GM03348 (cell line): Measurements from ENCODE around the gene GNRH2.
"Not testable (repeated sequence)": the region's sequence is repeated elsewhere in the genome, so short reads cannot be mapped to it uniquely, and the experiment has no call there.

Experiments
- DNase-seq: peaks from one replicate; pipeline ENCODE4 v3.0.0; 2012; ENCODE audit warnings: low spot score

GNRH2 gene

DNA sequence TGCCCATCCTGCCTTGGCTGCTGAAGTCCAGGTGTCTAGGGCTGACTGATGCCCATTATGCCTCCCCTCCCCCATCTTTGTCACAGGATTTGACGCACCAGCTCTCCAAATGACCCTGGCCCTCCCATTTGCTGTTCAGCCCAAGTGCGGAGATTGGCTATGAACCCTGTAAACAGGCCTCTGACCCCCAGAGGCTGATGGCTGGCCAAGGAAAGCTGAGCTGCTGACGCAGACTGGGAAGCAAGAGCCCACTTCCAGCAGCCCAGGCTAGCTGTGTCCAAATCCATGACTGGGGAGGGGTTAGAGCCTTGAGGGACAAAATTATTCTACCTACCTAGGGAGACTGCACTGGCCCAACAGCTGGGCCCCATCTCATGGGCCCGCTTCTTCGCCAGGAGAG lies 797 bp upstream of the GNRH2 start:
- DNase-seq: no peak

DNA sequence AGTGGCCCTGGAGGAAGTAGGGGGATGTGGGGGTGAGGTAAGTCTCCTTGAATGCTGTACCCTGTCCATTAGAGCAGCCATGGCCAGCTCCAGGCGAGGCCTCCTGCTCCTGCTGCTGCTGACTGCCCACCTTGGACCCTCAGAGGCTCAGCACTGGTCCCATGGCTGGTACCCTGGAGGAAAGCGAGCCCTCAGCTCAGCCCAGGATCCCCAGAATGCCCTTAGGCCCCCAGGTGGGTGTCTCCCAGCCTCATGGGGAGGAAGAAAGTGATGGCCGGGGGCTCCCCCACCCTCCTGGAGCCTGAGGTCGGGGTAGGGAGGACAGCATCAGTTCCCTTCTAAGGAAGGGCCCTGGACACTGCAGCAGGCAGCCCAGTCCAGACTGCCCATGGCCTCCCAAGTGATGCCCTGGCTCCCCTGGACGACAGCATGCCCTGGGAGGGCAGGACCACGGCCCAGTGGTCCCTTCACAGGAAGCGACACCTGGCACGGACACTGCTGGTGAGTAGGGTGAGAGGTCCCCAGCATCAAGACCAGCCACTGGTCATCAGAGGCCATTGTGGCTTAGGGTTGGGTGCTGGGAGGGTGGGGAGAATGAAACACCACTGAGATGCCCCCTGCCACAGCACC lies 1.0 kb downstream of the GNRH2 start:
- DNase-seq: no peak

DNA sequence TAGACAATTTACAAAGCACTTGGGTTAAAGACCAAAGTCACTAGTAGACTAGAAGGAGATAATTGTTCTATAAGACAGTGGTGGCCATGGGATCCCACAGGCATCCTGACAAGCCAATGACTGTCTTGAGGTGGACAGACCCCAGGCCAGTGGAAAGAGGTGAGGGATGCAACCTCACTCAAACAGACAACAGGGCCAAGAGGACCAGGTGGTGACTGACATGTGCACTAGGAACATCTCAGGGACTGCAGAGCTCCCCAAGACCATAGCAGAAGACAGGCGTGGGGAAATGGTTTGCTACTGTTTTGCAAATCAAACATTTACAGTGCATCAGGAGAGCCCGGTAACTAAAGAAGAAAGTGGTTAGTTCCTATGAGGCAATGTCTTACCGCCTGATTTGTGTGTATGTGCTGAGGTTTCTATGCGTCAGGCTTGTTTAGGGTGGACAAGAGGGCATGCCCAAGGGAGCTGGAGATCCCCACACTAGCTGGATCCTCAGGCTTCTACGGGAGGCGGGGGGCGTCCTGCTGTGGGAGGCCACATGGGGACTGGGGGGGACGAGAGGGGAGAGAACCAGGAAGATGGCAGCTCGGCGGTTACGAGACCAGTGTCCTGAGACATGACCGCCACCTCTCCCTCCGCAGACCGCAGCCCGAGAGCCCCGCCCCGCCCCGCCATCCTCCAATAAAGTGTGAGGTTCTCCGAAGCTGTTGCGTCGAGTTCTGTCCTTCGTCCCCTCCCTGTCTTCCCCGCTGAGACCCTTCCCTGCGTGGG lies 1.8 kb downstream of the GNRH2 start:
- DNase-seq: peak; percentile 89

DNA sequence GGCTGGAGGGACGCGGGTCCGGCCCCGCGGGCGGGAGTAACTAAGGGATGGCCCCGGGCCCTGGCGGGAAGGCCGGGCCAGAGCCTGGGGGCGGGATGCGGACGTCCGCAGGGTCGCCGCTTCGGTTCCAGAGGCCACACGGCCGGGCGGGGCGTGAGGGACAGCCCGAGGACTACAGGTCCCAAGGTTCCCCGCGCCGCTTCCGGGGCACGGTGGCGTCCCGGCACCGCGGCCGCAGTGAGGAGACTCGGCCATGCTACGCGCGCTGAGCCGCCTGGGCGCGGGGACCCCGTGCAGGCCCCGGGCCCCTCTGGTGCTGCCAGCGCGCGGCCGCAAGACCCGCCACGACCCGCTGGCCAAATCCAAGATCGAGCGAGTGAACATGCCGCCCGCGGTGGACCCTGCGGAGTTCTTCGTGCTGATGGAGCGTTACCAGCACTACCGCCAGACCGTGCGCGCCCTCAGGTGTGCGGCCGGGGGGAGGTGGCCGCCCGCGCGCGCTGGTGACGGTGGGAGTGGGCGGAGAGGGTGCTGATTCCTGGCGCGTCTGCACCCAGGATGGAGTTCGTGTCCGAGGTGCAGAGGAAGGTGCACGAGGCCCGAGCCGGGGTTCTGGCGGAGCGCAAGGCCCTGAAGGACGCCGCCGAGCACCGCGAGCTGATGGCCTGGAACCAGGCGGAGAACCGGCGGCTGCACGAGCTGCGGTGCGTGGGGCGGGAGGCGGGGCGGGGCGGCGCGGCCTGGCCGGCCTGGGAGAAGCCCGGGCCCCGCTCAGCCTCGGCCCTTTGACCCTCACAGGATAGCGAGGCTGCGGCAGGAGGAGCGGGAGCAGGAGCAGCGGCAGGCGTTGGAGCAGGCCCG lies 2.6 kb downstream of the GNRH2 start, which contains the start of gene MRPS26:
MRPS26 (plus strand) TSS at position 237 of the 861 bp plus-strand sequence; CDS start at position 254, 17 bp downstream.
- peak; percentile 95 for DNase-seq

DNA sequence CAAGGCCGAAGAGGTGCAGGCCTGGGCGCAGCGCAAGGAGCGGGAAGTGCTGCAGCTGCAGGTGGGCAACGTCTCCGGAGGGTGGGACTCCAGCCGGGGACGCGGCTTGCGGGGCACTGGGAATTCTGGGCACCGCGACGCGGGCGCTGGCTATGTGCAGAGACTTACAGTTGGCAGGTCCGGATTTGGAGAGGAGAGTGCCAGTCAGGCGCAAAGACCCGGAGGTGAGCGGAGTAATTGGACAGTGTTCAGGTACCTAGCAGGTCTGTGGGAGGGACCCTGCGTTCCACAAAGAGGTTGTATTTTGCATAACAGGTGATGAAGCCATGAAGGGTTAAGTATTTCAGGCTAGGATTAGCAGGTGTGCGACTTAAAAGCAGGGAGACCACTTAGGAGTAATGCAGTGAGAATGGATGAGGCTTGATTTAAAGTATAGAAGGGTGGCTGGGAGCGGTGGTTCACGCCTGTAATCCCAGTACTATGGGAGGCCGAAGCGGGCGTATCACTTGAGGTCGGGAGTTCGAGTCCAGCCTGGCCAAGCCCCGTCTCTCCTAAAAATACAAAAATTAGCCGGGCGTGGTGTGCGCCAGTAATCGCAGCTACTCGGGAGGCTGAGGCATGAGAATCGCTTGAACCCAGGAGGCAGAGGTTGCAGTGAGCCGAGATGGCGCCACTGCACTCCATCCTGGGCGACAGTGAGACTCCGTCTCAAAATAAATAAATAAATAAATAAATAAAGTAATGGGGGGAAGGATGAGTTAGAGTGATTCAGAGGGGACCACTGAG lies 3.4 kb downstream of the GNRH2 start:
- DNase-seq: no peak

DNA sequence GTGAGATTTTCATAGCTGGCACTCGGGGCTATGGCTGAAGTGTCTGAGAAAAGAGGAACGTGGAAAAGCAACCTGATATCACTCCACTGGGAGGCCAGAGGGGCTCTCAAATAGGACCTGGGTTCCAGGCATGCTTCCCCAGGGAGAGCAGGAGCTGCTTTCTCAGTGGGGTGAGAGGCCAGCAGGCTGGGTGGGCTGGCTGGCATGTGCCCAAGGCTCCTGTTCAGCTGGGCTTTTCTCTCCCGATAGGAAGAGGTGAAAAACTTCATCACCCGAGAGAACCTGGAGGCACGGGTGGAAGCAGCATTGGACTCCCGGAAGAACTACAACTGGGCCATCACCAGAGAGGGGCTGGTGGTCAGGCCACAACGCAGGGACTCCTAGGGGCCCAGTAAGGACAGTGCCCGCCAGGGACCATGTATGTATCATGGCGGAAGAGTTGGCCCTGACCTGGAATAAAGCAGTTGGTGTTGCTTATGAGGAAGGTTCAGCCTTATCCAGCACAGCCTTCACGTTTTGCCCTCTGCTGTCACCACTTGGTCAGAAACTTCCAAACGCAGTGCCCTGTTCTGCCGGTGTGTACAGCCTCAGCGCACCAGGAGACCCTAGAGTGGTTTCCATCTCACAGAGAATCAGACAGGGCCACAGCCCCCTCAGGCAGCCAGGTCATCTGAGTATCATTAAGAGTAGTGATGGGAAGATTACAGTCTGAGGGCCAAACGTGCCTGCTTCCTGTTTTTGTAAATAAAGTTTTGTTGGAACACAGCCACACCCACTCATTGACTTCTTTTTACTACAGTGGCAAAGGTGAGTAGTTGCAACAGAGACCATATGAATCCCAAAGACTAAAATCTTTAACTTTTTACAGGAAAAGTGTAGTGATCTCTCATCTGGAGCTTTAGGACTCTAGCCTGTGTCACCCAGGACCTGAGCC lies 4.3 kb downstream of the GNRH2 start:
- DNase-seq: no peak

DNA sequence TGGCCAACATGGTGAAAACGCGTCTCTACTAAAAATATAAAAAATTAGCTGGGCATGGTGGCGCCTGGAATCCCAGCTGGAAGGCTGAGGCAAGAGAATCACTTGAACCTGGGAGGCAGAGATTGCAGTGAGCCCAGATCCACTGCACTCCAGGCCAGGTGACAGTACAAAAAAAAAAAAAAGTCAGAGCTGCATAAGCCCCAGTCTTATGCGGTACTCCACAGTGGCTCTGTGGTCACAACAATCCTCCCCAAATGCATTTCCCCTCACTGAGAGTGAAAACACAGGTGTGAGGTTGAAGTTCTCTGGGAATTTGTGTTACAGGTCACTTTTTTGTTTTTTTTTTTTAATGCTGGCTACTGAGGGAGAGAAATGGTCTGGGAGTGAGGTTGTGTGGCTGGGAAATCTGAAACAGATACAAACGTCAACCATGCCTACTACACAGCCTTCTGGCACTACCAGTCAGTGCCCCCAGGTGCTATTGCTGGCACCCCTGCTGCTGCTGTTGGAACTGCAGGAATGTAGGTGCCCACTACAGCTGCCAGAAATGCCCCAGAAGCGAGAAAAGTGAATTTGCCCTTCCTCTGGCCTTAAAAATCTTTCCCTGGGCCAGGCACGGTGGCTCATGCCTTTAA lies 8.1 kb downstream of the GNRH2 start:
- no peak for DNase-seq

DNA sequence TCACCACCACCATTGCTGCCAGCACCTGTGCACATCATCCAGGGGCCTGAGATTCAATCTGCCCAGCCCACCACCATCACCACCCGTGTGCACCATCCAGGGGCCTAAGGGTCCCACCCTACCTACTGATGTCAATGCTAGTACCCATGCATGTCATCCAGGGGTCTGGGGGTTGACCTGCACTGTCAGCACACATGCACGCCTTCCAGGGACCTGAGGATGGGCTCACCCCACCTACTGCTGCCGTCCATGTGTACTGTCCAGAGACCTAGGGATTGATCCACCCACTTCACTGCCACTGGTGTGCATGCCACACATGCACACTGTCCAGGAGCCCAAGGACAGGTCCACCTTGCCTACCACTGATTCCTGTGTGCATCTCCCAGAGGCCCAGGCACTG lies 16.1 kb downstream of the GNRH2 start:
- DNase-seq: no peak

DNA sequence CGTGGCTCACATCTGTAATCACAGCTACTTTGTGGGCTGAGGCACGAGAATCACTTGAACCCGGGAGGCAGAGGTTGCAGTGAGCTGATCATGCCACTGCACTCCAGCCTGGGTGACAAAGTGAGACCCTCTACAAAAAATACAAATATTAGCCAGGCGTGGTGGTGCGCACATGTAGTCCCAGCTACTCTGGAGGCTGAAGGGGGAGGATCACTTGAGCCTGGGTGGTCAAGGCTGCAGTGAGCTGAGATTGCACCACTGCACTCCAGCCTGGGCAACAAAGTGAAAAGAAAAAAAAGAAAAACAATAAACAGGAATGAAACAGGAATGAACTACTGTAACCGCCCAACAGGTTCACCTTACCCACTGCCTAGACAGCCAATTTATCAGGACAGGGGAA lies 20.7 kb downstream of the GNRH2 start:
- not testable (repeated sequence) for DNase-seq

DNA sequence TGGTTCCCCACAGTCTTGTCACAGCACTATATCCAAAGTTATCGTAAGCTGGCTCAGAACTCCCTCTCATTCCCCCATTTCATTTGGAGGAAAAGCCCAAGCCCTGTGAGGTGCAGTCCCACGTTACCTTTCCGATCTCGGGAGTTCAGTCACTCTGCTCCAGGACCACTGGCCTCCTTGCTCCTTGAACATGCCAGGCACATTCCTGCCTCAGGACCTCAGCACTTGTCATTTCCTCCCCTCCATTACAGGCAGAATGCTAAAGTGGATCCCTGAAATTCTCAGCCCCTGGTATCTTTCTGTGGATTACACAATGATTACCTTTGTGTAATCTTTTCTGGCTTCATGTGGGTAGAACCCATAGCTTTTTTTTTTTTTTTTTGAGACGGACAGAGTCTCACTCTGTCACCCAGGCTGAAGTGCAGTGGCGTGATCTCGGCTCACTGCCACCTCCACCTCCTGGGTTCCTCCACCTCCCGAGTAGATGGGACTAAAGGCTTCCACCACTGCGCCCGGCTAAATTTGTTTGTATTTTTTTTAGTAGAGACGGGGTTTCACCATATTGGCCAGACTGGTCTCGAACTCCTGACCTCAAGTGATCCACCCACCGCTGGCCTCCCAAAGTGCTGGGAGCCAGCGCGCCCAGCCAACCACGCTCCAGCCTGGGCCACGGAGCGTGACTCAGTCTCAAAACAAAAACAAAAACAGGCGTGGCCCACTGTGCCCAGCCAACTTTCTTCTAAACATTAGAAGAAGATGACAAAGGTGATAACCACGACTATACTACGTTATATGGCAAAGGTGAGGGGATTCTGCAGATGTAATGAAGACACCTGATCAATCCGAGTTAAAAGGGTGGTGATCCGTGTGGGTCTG lies 24.0 kb downstream of the GNRH2 start:
- no peak for DNase-seq

DNA sequence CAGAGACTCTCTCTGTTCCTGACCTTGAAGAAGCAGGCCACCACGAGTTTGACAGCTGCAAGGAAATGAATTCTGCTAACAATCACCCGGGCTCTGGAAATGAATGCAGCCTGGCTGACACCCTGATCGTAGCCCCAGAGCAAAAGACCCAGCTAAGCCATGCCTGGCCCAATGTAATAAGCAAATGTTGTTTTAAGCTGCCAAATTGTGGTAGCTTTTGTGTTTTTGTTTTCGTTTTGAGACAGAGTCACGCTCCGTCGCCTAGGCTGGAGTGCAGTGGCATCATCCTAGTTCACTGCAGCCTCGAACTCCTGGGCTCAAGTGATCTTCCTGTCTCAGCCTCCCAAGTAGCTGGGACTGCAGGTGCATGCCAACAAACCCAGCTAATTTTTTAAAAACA lies 24.7 kb downstream of the GNRH2 start:
- peak; percentile 3 for DNase-seq

DNA sequence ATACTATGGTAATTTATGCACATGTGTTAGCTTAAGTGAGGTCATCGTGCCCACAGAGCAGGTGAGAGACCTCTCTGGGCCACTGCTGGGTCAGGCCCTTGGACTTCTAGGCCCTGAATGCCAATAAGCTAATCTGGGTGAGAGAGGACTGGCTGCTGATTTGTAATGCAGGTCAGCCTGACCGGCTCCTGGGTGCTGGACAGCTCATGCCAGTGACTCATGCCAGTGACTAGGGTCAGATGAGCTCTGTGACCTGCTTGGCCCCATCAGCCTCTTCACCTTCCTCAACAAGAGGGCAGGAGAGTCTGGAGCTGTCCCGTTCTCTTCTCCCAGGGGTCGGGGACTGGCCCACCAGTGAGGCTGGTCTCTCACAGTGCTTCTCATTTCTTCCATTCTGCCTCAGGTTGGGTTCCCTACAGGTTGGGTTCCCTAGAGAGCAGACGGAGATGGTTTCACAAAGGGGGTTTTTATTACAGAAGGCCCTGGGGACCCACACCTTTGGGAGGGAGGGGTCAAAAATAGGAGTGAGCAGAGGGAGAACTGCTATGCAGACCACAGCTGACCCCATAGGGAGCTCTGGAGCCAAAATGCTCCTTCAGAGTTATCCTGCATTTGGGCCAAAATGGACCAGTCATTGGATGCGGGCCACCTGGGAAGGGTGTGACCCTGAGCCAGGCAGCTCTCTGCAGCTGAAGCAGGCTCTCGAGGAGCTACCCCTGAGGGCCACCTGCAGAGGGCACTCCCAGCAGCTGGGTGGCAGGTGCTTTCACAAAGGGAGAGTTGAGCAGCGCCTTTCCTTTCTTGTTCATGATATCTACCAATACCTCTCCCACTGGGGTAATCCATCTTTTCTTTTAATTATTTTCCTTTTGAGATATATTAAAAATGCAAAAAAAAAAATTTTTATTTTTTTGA lies 25.8 kb downstream of the GNRH2 start:
- DNase-seq: no peak

DNA sequence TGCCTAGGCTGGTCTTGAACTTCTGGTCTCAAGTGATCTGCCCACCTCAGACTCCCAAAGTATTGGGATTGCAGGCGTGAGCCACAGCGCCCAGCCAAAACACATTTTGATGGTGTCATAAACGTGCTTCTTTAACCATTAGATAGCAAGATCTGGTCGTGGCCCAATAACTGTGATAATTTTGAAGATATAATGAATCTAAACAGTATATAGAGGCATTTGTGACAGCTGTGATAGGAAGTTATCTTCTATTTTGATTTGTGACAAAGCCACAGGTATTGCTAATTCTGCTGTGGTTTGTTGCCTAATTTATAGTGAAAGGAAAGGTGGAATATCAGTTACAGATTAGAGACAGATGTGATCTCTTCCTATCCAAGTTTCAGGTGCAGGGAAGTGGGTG lies 27.3 kb downstream of the GNRH2 start:
- DNase-seq: no peak

DNA sequence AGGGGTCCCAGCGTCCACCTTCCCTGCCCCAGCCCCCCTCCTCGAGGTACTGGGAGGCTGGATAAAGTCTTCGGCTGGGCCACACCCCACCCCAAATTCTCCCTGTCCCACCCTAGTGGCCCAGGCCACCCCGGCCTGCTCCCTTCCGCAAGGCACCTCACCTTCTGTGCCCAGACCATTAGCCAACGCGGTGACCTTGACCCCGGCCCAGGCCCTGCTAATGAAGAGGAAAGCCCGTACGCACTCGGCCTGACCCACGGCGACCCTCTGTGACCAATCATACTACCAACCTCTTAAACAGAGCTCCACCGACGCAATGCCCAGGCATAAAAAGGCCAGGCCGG lies 27.8 kb downstream of the GNRH2 start:
- DNase-seq: no peak

DNA sequence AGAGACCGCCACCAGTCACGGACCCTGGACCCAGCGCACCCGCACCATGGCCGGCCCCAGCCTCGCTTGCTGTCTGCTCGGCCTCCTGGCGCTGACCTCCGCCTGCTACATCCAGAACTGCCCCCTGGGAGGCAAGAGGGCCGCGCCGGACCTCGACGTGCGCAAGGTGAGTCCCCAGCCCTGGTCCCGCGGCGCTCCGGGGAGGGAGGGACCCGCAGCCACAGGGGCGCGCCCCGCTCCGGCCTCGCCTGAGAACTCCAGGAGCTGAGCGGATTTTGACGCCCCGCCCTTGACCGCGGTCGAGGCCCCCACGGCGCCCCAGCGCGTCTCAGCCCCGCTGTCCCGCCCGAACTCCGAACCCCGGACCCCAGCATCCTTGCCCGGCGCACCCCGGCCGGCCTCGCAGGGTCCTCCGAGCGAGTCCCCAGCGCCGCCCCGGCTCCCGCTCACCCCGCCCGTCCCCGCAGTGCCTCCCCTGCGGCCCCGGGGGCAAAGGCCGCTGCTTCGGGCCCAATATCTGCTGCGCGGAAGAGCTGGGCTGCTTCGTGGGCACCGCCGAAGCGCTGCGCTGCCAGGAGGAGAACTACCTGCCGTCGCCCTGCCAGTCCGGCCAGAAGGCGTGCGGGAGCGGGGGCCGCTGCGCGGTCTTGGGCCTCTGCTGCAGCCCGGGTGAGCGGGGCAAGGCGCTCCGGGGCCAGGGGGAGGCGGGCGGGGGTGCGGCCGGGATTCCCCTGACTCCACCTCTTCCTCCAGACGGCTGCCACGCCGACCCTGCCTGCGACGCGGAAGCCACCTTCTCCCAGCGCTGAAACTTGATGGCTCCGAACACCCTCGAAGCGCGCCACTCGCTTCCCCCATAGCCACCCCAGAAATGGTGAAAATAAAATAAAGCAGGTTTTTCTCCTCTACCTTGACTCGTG lies 28.4 kb downstream of the GNRH2 start, which contains the start of gene OXT:
OXT (plus strand) TSS at position 11 of the 920 bp plus-strand sequence; CDS start at position 47, 36 bp downstream.
- no peak for DNase-seq

DNA sequence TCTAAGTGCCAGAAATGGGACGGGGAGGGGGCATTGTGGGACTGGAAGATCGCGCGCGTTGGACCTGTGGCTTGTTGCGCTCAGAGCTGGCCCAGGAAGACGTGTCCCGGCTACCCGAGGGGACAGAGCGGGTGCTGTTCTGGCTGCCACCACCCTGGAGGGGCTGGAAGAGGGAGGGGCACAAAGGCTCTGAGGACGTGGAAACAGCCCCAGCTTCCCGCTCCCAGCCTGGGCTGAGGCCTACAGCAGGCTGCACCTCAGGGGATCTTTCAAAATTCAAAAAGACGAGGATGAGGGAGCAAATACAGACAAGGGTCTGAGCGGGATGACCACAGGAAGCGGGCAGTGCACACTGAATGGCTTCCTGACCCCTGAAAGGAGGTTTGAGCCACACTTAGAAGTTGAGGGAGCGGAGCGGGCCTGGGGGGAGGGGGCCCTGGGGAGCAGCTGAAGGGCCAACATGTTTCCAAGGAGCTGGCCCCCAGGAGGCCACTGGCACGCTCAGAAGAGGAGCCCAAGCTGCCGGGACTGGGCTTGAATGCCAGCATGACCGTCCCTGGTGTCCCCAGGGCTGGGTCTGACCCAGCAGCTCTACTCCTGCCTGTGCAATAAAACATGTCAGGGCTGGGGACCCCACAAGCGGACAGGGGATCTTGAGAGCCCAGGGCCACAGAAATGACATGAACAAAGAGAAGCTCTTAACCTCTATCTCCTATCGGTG lies 29.3 kb downstream of the GNRH2 start:
- DNase-seq: peak; percentile 0
